Astrocyte (in vitro differentiated cells and primary cell): ENCODE data around the gene TRERF1. TPM values are rescaled to one million over a fixed set of nuclear protein-coding genes. Genes with fewer than 3 reads are reported as not detected.

Source experiments
- DNase-seq: peaks from one replicate; pipeline ENCODE4 v3.0.0-alpha.2; 2010; ENCODE audit warnings: low read depth
- FAIRE-seq: peaks from 2 replicates; lab custom pipeline; 2011; peaks lifted over from hg19 to GRCh38; lab: Jason Lieb, UNC
- H2AFZ ChIP-seq: 2 replicates; pipeline ENCODE4 v1.6.0; 2012; ENCODE audit warnings: low read depth, low read length, inconsistent platforms
- H3K27ac ChIP-seq: 2 replicates; pipeline ENCODE4 v1.5.1; 2011; ENCODE audit warnings: low read depth, low read length, inconsistent platforms
- H3K27me3 ChIP-seq: 2 replicates; pipeline ENCODE4 v1.6.0; 2011; ENCODE audit warnings: low read length, inconsistent platforms; ENCODE audit not compliant: insufficient read depth
- H3K36me3 ChIP-seq: 2 replicates; pipeline ENCODE4 v1.5.1; 2011; ENCODE audit warnings: low read length, inconsistent platforms; ENCODE audit not compliant: insufficient read depth
- H3K4me1 ChIP-seq: 2 replicates; pipeline ENCODE4 v1.5.1; 2011; ENCODE audit warnings: low read length, inconsistent platforms; ENCODE audit not compliant: insufficient read depth
- H3K4me2 ChIP-seq: 2 replicates; pipeline ENCODE4 v1.6.0; 2012; ENCODE audit warnings: low read length, inconsistent platforms
- H3K4me3 ChIP-seq: 2 replicates; pipeline ENCODE4 v1.5.1; 2011; ENCODE audit warnings: low read depth, mild to moderate bottlenecking, low read length, inconsistent platforms; ENCODE audit not compliant: insufficient read depth
- H3K79me2 ChIP-seq: 2 replicates; pipeline ENCODE4 v1.6.0; 2012; ENCODE audit warnings: mild to moderate bottlenecking, low read length, inconsistent platforms; ENCODE audit not compliant: insufficient read depth
- H3K9ac ChIP-seq: 2 replicates; pipeline ENCODE4 v1.6.0; 2012; ENCODE audit warnings: mild to moderate bottlenecking, low read length, inconsistent platforms
- H3K9me3 ChIP-seq: 2 replicates; pipeline ENCODE4 v1.5.1; 2012; ENCODE audit warnings: low read depth, mild to moderate bottlenecking, low read length, inconsistent platforms; ENCODE audit not compliant: insufficient read depth
- H4K20me1 ChIP-seq: 2 replicates; pipeline ENCODE4 v1.6.0; 2012; ENCODE audit warnings: low read length, inconsistent platforms; ENCODE audit not compliant: insufficient read depth
- H3K27ac Mint-ChIP-seq: one replicate; pipeline ENCODE4 v1.8.0; 2021; ENCODE audit warnings: mild to moderate bottlenecking, mixed read lengths; ENCODE audit not compliant: unreplicated experiment
- H3K27me3 Mint-ChIP-seq: one replicate; pipeline ENCODE4 v1.8.0; 2021; ENCODE audit warnings: low read depth, mixed read lengths; ENCODE audit not compliant: unreplicated experiment
- H3K36me3 Mint-ChIP-seq: one replicate; pipeline ENCODE4 v1.8.0; 2021; ENCODE audit warnings: low read depth, mixed read lengths; ENCODE audit not compliant: unreplicated experiment
- H3K4me1 Mint-ChIP-seq: one replicate; pipeline ENCODE4 v1.8.0; 2021; ENCODE audit warnings: low read depth, mixed read lengths; ENCODE audit not compliant: unreplicated experiment
- H3K4me3 Mint-ChIP-seq: one replicate; pipeline ENCODE4 v1.8.0; 2021; ENCODE audit warnings: mild to moderate bottlenecking, moderate library complexity, mixed read lengths; ENCODE audit not compliant: unreplicated experiment
- H3K9me3 Mint-ChIP-seq: one replicate; pipeline ENCODE4 v1.8.0; 2021; ENCODE audit warnings: mild to moderate bottlenecking, mixed read lengths; ENCODE audit not compliant: unreplicated experiment
- EZH2 ChIP-seq: IDR thresholded peaks from 2 replicates; pipeline ENCODE4 v1.6.1; 2012; ENCODE audit warnings: mild to moderate bottlenecking, low read length, inconsistent platforms; ENCODE audit not compliant: insufficient read depth
- total RNA-seq: library from RNA; stranded (reverse); gene quantifications from 2 replicates; pipeline ENCODE4 v1.2.1, GENCODE V29; 2021
- TF ChIP-seq, protein P1 (sequence below): IDR thresholded peaks from 2 replicates; pipeline ENCODE4 v1.5.1; 2011; ENCODE audit warnings: low read depth, mild to moderate bottlenecking, inconsistent platforms, low read length, moderate library complexity; ENCODE audit not compliant: insufficient read depth

Gene TRERF1
- total RNA-seq, 1 donor from 2014 or later = 8.6 TPM

DNA sequence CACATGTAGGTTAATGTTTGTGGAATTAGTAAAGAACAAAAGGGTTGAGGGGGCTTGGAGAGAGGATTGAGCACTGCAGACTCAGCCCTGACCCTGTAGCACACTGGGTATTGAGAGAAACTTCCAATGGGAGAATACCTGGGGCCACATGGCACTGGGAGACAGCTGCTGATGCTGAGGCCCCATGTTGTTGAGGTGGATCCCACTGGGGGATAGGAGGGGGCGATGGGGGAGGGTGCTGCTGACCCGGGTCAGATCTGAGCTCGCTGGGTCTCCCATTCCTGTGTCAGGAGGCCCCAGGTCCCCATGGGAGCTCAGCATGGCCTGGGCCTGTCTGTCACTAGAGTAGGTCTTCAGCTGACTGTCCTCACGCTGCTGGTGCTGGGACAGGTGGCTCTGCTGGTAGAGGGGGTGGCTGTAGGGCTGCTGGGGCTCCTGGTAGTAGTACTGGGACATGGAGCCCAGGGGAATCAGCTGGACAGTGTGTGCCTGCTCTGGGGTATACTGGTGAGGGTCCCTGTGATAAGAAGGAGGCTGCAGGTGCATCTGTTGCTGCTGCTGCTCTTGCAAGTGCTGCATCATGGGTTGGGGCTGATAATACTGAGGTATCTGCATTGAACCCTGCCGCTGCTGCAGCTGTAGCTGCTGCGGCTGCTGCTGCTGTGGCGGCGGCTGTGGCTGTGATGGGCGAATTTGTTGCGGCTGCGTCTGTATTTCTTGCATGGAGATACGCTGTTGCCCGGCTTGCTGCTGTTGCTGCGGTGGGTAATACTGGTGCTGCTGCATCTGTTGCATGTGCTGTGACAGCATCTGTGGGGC, 183.5 kb downstream of the TRERF1 start:
- no peaks in the 10 kb centered on the region for H3K4me1 ChIP-seq
- no peaks in the 10 kb centered on the region for H3K36me3 ChIP-seq
- no peak overlapping the region for H3K27ac ChIP-seq
- H3K9me3 ChIP-seq = no peaks in the 10 kb centered on the region
- no peaks in the 10 kb centered on the region for H3K27me3 ChIP-seq
- H4K20me1 ChIP-seq = no peaks in the 10 kb centered on the region
- Mint-ChIP-seq H3K27ac (no peak overlapping the region), H3K4me3 (no peak overlapping the region), H3K27me3 (no peaks in the 10 kb centered on the region), H3K9me3 (no peaks in the 10 kb centered on the region), H3K36me3 (peaks cover 21% of the 10 kb centered on the region), H3K4me1 (peaks cover 2% of the 10 kb centered on the region)
- no peak overlapping the region for H2AFZ ChIP-seq
- DNase-seq (no peak), FAIRE-seq (no peak)
- TF ChIP-seq, protein P1, sequence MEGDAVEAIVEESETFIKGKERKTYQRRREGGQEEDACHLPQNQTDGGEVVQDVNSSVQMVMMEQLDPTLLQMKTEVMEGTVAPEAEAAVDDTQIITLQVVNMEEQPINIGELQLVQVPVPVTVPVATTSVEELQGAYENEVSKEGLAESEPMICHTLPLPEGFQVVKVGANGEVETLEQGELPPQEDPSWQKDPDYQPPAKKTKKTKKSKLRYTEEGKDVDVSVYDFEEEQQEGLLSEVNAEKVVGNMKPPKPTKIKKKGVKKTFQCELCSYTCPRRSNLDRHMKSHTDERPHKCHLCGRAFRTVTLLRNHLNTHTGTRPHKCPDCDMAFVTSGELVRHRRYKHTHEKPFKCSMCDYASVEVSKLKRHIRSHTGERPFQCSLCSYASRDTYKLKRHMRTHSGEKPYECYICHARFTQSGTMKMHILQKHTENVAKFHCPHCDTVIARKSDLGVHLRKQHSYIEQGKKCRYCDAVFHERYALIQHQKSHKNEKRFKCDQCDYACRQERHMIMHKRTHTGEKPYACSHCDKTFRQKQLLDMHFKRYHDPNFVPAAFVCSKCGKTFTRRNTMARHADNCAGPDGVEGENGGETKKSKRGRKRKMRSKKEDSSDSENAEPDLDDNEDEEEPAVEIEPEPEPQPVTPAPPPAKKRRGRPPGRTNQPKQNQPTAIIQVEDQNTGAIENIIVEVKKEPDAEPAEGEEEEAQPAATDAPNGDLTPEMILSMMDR = no peak
- no peak for TF ChIP-seq EZH2
- H3K4me3 ChIP-seq = no peak overlapping the region
- no peak overlapping the region for H3K4me2 ChIP-seq
- no peaks in the 10 kb centered on the region for H3K79me2 ChIP-seq
- no peak overlapping the region for H3K9ac ChIP-seq

DNA sequence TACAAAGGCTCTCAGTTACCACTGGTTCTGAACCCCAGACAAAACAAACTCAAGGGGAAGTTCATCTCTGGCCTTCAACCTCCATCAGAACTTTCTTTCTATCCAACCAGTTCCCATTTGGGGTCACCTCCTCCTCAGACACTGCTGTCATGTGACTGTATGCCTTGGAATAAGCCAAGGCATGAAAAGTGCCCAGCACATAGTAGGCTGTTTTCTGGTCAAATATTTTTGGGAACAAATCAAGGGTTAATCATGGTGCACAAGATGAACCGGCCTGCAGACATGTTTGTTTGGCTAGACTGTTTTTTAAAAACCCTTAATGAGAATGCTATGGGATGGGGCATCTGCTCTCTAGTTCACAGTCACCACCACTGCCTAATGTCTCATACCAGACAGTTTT, 185.2 kb downstream of the TRERF1 start:
- no peak for TF ChIP-seq EZH2
- TF ChIP-seq, protein P1 = no peak
- Histone ChIP-seq H4K20me1 (no peaks in the 10 kb centered on the region), H3K4me1 (no peaks in the 10 kb centered on the region), H3K79me2 (no peaks in the 10 kb centered on the region), H3K9ac (no peak overlapping the region), H3K9me3 (no peaks in the 10 kb centered on the region), H2AFZ (no peak overlapping the region), H3K4me3 (no peak overlapping the region), H3K36me3 (no peaks in the 10 kb centered on the region), H3K4me2 (no peak overlapping the region), H3K27me3 (no peaks in the 10 kb centered on the region), H3K27ac (no peak overlapping the region)
- Mint-ChIP-seq H3K4me3 (no peak overlapping the region), H3K4me1 (peaks cover 2% of the 10 kb centered on the region), H3K27me3 (peaks cover 2% of the 10 kb centered on the region), H3K36me3 (peaks cover 21% of the 10 kb centered on the region), H3K27ac (no peak overlapping the region), H3K9me3 (no peaks in the 10 kb centered on the region)
- FAIRE-seq (no peak), DNase-seq (no peak)

DNA sequence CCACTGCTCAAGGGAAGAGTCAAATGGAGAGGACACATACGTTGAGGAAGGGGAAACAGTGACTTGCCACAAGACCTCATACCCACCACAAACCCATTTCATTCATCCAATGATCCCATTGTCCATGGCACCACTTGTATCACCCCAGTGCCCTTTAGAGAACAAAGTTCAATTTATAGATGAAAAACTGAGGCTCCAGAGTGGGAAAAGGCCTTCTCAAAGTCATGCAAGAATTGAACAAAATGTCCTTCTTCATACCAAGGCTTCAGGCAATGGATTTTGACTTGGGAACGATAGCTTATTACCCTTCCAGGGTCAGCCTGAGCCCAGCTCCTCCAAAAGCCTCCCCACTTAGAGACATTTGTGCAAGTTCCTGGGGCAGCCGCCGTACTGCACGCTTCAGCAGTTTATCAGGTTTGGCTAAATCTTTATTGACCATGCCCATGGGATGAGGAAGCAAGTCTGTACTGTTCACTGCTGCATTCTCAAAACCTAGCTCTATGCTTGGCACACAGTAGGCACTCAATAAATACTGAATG, 186.8 kb downstream of the TRERF1 start:
- H3K27me3 ChIP-seq = no peaks in the 10 kb centered on the region
- no peak overlapping the region for H3K4me2 ChIP-seq
- no peak overlapping the region for H3K4me3 Mint-ChIP-seq
- H3K36me3 Mint-ChIP-seq = peaks cover 18% of the 10 kb centered on the region
- FAIRE-seq (no peak), DNase-seq (no peak)
- H3K4me1 ChIP-seq = no peaks in the 10 kb centered on the region
- H3K4me3 ChIP-seq = no peak overlapping the region
- H3K79me2 ChIP-seq = no peaks in the 10 kb centered on the region
- H2AFZ ChIP-seq = no peak overlapping the region
- H3K27ac ChIP-seq = no peak overlapping the region
- TF ChIP-seq EZH2 = no peak
- TF ChIP-seq, protein P1 = no peak
- no peaks in the 10 kb centered on the region for H3K36me3 ChIP-seq
- H3K9me3 Mint-ChIP-seq = no peaks in the 10 kb centered on the region
- no peak overlapping the region for H3K27ac Mint-ChIP-seq
- no peaks in the 10 kb centered on the region for H3K9me3 ChIP-seq
- H3K27me3 Mint-ChIP-seq = peaks cover 2% of the 10 kb centered on the region
- peaks cover 2% of the 10 kb centered on the region for H3K4me1 Mint-ChIP-seq
- H4K20me1 ChIP-seq = no peaks in the 10 kb centered on the region
- H3K9ac ChIP-seq = no peak overlapping the region
